ENCODE measurements around the gene SUPV3L1. TPM values are rescaled to one million over a fixed set of nuclear protein-coding genes. Genes with fewer than 3 reads are reported as not detected.

SUPV3L1 gene
- total RNA-seq, 1 experiment from 2014 or later = 57.3 TPM

- no peak overlapping the region for H3K4ac ChIP-seq (ENCODE audit: low read depth, low read length)
- no peak overlapping the region for H3K9ac ChIP-seq (ENCODE audit: extremely low read depth, insufficient read length, low read length)
- no peak overlapping the region for H3K4me3 Mint-ChIP-seq
- peak overlapping the region in 2 of 3 experiments; percentile 13 to 68; a peak in 2 of 7 replicates for H3K27ac Mint-ChIP-seq
- no peaks in the 10 kb centered on the region for H3K79me2 ChIP-seq (ENCODE audit: insufficient read depth, low read length)
- no peak overlapping the region for H2BK5ac ChIP-seq (ENCODE audit: insufficient read length, low read length)
- H3K23ac ChIP-seq (ENCODE audit: insufficient read length, low read depth, low read length) = no peak overlapping the region
- no peak overlapping the region for H3K14ac ChIP-seq (ENCODE audit: insufficient read depth, low read length)
- H3K4me1 Mint-ChIP-seq = peaks cover 16 to 23% of the 10 kb centered on the region in 2 experiments
- no peak overlapping the region for H3T11ph ChIP-seq (ENCODE audit: low read length)
- H2AFZ ChIP-seq (ENCODE audit: low read length) = no peak overlapping the region
- H2AK5ac ChIP-seq (ENCODE audit: insufficient read length, low read length) = no peak overlapping the region
- no peak overlapping the region for H3K18ac ChIP-seq (ENCODE audit: insufficient read length, low read depth, low read length)
- no peak overlapping the region for H4K5ac ChIP-seq (ENCODE audit: insufficient read length, low read depth, low read length)
- no peak for DNase-seq
- no peaks in the 10 kb centered on the region for H4K20me1 ChIP-seq (ENCODE audit: control insufficient read depth, insufficient read depth, insufficient read length)
- WGBS (ENCODE audit: extremely low coverage, insufficient read length, low lambda C conversion rate) = no CpG with 5 or more reads among the region's 22 CpGs
- TF ChIP-seq CTCF (conservative IDR thresholded peaks at IDR 0.05) = no peak
- H4K8ac ChIP-seq (replicated peaks; ENCODE audit: insufficient read length, low read depth, low read length) = no peak overlapping the region
- peaks cover 6% of the 10 kb centered on the region; the same call in 1 of the 2 replicates for H3K4me1 ChIP-seq (ENCODE audit: insufficient read depth, low read length)
- no peaks in the 10 kb centered on the region; the same call in 1 of the 2 replicates for H3K27me3 ChIP-seq (ENCODE audit: insufficient read depth, low read length)
- no peak overlapping the region for H2BK15ac ChIP-seq (ENCODE audit: low read depth, low read length)
- no peak overlapping the region for H2BK12ac ChIP-seq (ENCODE audit: insufficient read length, low read depth, low read length)
- no peak overlapping the region for H3K4me2 ChIP-seq (ENCODE audit: insufficient read depth, insufficient read length, low read length)
- H3K79me1 ChIP-seq (ENCODE audit: insufficient read depth, low read depth, low read length, poor library complexity, severe bottlenecking) = no peaks in the 10 kb centered on the region
- H3K56ac ChIP-seq (ENCODE audit: insufficient read length, low read depth, low read length) = no peak overlapping the region
- H3K9me3 ChIP-seq (ENCODE audit: control insufficient read depth, low read depth, low read length) = no peaks in the 10 kb centered on the region
- no peak overlapping the region for H2BK120ac ChIP-seq (ENCODE audit: low read depth, low read length, poor library complexity, severe bottlenecking)
- no peak overlapping the region for H4K91ac ChIP-seq (ENCODE audit: insufficient read length, low read depth, low read length)
- H3K27me3 Mint-ChIP-seq (ENCODE audit: low read depth) = no peaks in the 10 kb centered on the region; the same call in none of the 2 replicates
- no peak overlapping the region for H3K27ac ChIP-seq (ENCODE audit: insufficient read length, low read depth, low read length)
- H3K23me2 ChIP-seq (ENCODE audit: insufficient read length, low read depth, low read length, poor library complexity, severe bottlenecking) = no peaks in the 10 kb centered on the region
- no peaks in the 10 kb centered on the region for H3K9me3 Mint-ChIP-seq
- H3K36me3 Mint-ChIP-seq (ENCODE audit: insufficient read depth in 1 of 3, low read depth in 3 of 3) = no peaks in the 10 kb centered on the region
- no peak overlapping the region for H2BK20ac ChIP-seq (ENCODE audit: low read depth, low read length, poor library complexity, severe bottlenecking)
Observed at GRCh38 chr10:69232736-69233480, 52.9 kb downstream of the SUPV3L1 start.

Measured in H9 (cell line).